MCF 10A (cell line): ENCODE measurements around the gene PDE6H. TPM values are rescaled to one million over a fixed set of nuclear protein-coding genes. Genes with fewer than 3 reads are reported as not detected.

ENCODE experiments used
- BruUV-seq: library from RNA; stranded (reverse); fragments of 400-500 nt; replicated peaks from 2 replicates; lab custom pipeline; 2021; lab: Mats Ljungman, UMichigan
- CTCF ChIA-PET: fragments of 300-600 bp; sonication (Branson Sonifier 250); formaldehyde crosslinking; extraction: SDS; loops from one replicate; lab custom pipeline; 2021; ENCODE audit warnings: antibody characterized with exemption, inconsistent platforms; lab: Yijun Ruan, JAX
- POLR2A ChIA-PET: fragments of 300-600, 350-650 bp; sonication (Branson Sonifier 250); formaldehyde crosslinking; extraction: SDS; loops from one replicate; lab custom pipeline; 2020; ENCODE audit warnings: antibody characterized with exemption, inconsistent platforms; lab: Yijun Ruan, JAX
- DNase-seq: peaks from one replicate; pipeline ENCODE4 v3.0.0-alpha.2; 2018; ENCODE audit not compliant: unreplicated experiment
- H3K27ac Mint-ChIP-seq: one replicate; pipeline ENCODE4 v1.8.0; 2022; ENCODE audit warnings: mild to moderate bottlenecking, low read depth, mixed read lengths; ENCODE audit not compliant: unreplicated experiment
- H3K27me3 Mint-ChIP-seq: one replicate; pipeline ENCODE4 v1.8.0; 2022; ENCODE audit warnings: mixed read lengths; ENCODE audit not compliant: insufficient read depth, unreplicated experiment
- H3K36me3 Mint-ChIP-seq: one replicate; pipeline ENCODE4 v1.8.0; 2022; ENCODE audit warnings: mild to moderate bottlenecking, moderate library complexity, mixed read lengths; ENCODE audit not compliant: insufficient read depth, unreplicated experiment
- H3K4me1 Mint-ChIP-seq: one replicate; pipeline ENCODE4 v1.8.0; 2022; ENCODE audit warnings: mixed read lengths; ENCODE audit not compliant: insufficient read depth, unreplicated experiment
- H3K4me3 Mint-ChIP-seq: one replicate; pipeline ENCODE4 v1.8.0; 2022; ENCODE audit warnings: mild to moderate bottlenecking, moderate library complexity, mixed read lengths; ENCODE audit not compliant: unreplicated experiment
- H3K9me3 Mint-ChIP-seq: one replicate; pipeline ENCODE4 v1.8.0; 2022; ENCODE audit warnings: mixed read lengths; ENCODE audit not compliant: unreplicated experiment
- intact Hi-C: fragments of 100-400 bp; cut with micrococcal nuclease; formaldehyde crosslinking; loops from 2 replicates; pipeline ENCODE4 v1.14.1; 2022
- total RNA-seq: library from RNA; stranded (reverse); gene quantifications from 2 replicates; pipeline ENCODE4 v1.2.3, GENCODE V29; 2022
- TF ChIP-seq, protein P1 (sequence below): fragments of 200-600 bp; IDR thresholded peaks from one replicate; pipeline ENCODE4 v1.8.0; 2022; ENCODE audit warnings: antibody characterized with exemption, mild to moderate bottlenecking; ENCODE audit not compliant: unreplicated experiment

The PDE6H gene
- total RNA-seq, 1 experiment from 2014 or later = not detected

DNA sequence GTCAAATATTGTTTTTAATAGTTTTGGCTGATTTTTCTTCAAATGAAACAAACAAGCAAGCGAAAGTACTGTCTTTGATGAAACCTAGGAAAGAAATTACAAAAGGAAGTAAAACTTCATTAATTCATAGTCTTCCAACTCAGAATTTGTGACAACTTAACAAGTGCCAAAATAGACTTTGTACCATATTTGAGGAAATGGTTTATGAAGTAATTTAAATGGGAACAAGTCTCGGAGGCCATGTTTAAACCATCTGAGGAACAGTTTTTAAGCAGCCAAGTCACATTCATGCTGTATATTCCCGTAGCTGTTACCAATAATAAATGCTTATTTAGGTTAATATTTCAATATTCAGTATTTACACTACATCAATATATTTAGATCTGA is 10.7 kb upstream of the PDE6H start:
- ChIA-PET POLR2A (interaction anchor here (0.8 to 1.0 kb wide), 3 partner anchors 12 to 158 kb away, joined by 3 read pairs; partner anchors contain the start of gene C12orf60), CTCF (interaction anchor here (0.5 kb wide), 1 partner anchor 14 kb away, joined by 4 read pairs; no protein-coding TSS in a partner anchor)
- BruUV-seq = no TSS peak
- no peak overlapping the region for H3K4me3 Mint-ChIP-seq
- H3K36me3 Mint-ChIP-seq = no peaks in the 10 kb centered on the region
- H3K4me1 Mint-ChIP-seq = peaks cover 17% of the 10 kb centered on the region
- no peak overlapping the region for H3K27ac Mint-ChIP-seq
- no peaks in the 10 kb centered on the region for H3K27me3 Mint-ChIP-seq
- no peaks in the 10 kb centered on the region for H3K9me3 Mint-ChIP-seq
- TF ChIP-seq, protein P1, sequence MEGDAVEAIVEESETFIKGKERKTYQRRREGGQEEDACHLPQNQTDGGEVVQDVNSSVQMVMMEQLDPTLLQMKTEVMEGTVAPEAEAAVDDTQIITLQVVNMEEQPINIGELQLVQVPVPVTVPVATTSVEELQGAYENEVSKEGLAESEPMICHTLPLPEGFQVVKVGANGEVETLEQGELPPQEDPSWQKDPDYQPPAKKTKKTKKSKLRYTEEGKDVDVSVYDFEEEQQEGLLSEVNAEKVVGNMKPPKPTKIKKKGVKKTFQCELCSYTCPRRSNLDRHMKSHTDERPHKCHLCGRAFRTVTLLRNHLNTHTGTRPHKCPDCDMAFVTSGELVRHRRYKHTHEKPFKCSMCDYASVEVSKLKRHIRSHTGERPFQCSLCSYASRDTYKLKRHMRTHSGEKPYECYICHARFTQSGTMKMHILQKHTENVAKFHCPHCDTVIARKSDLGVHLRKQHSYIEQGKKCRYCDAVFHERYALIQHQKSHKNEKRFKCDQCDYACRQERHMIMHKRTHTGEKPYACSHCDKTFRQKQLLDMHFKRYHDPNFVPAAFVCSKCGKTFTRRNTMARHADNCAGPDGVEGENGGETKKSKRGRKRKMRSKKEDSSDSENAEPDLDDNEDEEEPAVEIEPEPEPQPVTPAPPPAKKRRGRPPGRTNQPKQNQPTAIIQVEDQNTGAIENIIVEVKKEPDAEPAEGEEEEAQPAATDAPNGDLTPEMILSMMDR = no peak
- intact Hi-C loops = no loop called here
- DNase-seq = no peak

DNA sequence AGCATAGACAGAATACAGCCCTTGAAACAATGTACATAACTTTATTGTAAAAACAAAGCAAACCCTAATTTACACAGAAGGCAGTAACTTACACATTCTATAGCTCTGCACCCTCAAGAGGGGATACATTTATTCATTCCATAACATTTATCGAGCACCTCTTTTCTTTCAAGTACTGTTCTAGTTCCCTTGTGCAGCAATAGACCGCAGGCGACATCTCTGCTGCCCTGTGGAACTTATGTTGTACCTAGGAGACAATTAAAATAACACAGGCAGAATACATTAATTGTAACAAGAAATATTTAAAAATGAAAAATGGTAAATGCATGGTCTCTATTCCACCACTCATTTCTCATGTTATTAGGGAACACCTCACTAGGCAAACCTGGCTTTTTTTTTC is 10.0 kb upstream of the PDE6H start:
- Mint-ChIP-seq H3K9me3 (no peaks in the 10 kb centered on the region), H3K36me3 (no peaks in the 10 kb centered on the region), H3K27me3 (no peaks in the 10 kb centered on the region), H3K4me3 (no peak overlapping the region), H3K27ac (no peak overlapping the region), H3K4me1 (peaks cover 12% of the 10 kb centered on the region)
- CTCF ChIA-PET = interaction anchor here (0.7 kb wide), 1 partner anchor 259 kb away, joined by 3 read pairs; no protein-coding TSS in a partner anchor
- POLR2A ChIA-PET = interaction anchor here (0.7 kb wide), 1 partner anchor 16 kb away, joined by 3 read pairs; no protein-coding TSS in a partner anchor
- BruUV-seq = no TSS peak
- intact Hi-C loops = no loop called here
- TF ChIP-seq, protein P1 = no peak
- no peak for DNase-seq

DNA sequence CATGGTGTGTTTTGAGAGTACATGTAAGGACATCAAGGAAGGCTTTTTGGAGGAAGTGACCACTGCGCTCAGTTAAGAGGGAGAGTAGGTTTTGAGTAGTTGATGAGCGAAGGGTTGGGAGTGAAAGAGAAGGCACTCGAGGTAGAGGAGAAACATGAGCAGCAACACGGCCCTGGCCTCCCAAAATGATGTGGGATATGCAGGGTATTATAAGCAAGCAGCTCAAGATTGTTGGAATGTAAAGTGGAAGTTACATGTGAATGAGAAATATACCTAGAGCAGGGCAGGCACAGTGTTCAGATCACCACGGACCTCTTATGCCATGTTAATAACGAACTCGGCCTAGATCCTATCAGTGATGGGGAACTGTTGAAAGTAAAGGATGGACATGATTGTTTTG is 9.3 kb upstream of the PDE6H start:
- TF ChIP-seq, protein P1 = no peak
- Mint-ChIP-seq H3K36me3 (no peaks in the 10 kb centered on the region), H3K4me3 (no peak overlapping the region), H3K27me3 (no peaks in the 10 kb centered on the region), H3K27ac (no peak overlapping the region), H3K9me3 (no peaks in the 10 kb centered on the region), H3K4me1 (peaks cover 11% of the 10 kb centered on the region)
- intact Hi-C loops = no loop called here
- no TSS peak for BruUV-seq
- POLR2A ChIA-PET = interaction anchor here (0.7 kb wide), 1 partner anchor 15 kb away, joined by 3 read pairs; no protein-coding TSS in a partner anchor
- CTCF ChIA-PET = interaction anchor here (0.7 kb wide), 1 partner anchor 258 kb away, joined by 3 read pairs; no protein-coding TSS in a partner anchor
- DNase-seq = no peak

DNA sequence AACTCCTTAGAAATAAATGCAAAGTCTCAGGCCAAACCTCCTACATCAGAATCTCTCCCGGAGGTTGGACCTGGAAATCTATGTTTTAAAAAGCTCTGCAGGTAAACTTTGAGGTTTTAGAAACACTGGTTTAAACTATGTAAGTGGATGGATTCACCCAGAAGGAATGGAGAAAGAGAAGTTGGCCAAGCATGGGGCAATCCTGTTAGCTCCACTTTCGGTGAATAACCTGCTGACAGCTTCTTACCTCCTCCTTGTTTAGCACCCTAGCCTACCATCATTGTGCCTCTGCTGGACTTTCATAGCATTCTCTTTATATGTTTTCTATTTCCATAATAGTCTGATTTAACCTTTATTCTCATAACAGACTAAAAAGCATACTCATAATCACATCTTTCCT is 8.4 kb upstream of the PDE6H start:
- CTCF ChIA-PET = no interaction called here
- no peak overlapping the region for H3K4me3 Mint-ChIP-seq
- TF ChIP-seq, protein P1 = no peak
- H3K27me3 Mint-ChIP-seq = no peaks in the 10 kb centered on the region
- peaks cover 11% of the 10 kb centered on the region for H3K4me1 Mint-ChIP-seq
- no peak overlapping the region for H3K27ac Mint-ChIP-seq
- BruUV-seq = no TSS peak
- H3K36me3 Mint-ChIP-seq = no peaks in the 10 kb centered on the region
- no peak for DNase-seq
- H3K9me3 Mint-ChIP-seq = no peaks in the 10 kb centered on the region
- POLR2A ChIA-PET = no interaction called here
- intact Hi-C loops = no loop called here
